Measurements from ENCODE around the gene HEY2.

DNA sequence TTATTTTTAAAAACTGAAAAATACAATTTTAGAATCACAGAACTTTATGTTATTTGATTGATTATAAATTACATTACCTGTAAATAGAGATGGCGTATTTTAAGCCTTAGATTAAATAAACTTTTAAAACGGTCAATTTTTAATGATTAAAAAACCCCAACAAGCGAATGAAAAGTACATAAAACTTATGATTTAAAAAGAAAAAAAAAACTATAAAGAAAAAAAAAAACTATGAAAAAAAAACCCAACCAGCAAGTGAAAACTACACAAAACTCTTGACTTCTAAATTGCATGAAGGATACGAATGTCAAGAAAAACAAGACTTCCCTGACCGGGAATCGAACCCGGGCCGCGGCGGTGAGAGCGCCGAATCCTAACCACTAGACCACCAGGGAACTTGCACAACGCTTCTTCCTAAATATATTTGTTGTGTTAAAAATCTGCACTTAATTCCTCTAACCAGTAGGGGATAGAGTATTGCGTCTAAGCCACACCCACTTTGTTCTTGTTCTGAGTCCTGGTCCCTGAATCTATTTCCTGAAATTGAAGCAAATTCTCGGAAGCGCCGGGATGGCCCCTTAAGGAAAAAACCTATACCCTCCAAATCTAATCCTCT, 30.6 kb downstream of the HEY2 start:
- TF ChIP-seq EZH2 (IDR thresholded peaks at IDR 0.05; ENCODE audit: borderline replicate concordance, low read depth, low read length, severe bottlenecking) (no peak), POLR2A (IDR thresholded peaks at IDR 0.05; ENCODE audit: low read depth, low read length) (no peak), POLR2AphosphoS5 (IDR thresholded peaks at IDR 0.05; ENCODE audit: insufficient read depth, low read depth, low read length) (peak; percentile 11)
- TF ChIP-seq, protein P1, sequence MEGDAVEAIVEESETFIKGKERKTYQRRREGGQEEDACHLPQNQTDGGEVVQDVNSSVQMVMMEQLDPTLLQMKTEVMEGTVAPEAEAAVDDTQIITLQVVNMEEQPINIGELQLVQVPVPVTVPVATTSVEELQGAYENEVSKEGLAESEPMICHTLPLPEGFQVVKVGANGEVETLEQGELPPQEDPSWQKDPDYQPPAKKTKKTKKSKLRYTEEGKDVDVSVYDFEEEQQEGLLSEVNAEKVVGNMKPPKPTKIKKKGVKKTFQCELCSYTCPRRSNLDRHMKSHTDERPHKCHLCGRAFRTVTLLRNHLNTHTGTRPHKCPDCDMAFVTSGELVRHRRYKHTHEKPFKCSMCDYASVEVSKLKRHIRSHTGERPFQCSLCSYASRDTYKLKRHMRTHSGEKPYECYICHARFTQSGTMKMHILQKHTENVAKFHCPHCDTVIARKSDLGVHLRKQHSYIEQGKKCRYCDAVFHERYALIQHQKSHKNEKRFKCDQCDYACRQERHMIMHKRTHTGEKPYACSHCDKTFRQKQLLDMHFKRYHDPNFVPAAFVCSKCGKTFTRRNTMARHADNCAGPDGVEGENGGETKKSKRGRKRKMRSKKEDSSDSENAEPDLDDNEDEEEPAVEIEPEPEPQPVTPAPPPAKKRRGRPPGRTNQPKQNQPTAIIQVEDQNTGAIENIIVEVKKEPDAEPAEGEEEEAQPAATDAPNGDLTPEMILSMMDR (IDR thresholded peaks at IDR 0.05; ENCODE audit: extremely low read depth in 1 of 2, insufficient read depth in 1 of 2, low read depth in 1 of 2, low read length in 2 of 2) = peak in 1 of 2 donors; percentile 5

All from endothelial cell of umbilical vein (primary cell).